GM23248 (cell line): ENCODE data around the gene TRHDE.

ENCODE experiments used
- EZH2 ChIP-seq: fragments of 200-600 bp; sonication (generic); IDR thresholded peaks from 2 replicates; pipeline ENCODE4 v1.6.1; 2018; ENCODE audit warnings: antibody characterized with exemption, mild to moderate bottlenecking; ENCODE audit not compliant: insufficient read depth, poor library complexity, severe bottlenecking
- EZH2phosphoT487 ChIP-seq: fragments of 200-600 bp; sonication (generic); IDR thresholded peaks from 2 replicates; pipeline ENCODE4 v1.6.1; 2018; ENCODE audit warnings: antibody characterized with exemption, moderate library complexity, mild to moderate bottlenecking, low read depth; ENCODE audit not compliant: insufficient read depth

DNA sequence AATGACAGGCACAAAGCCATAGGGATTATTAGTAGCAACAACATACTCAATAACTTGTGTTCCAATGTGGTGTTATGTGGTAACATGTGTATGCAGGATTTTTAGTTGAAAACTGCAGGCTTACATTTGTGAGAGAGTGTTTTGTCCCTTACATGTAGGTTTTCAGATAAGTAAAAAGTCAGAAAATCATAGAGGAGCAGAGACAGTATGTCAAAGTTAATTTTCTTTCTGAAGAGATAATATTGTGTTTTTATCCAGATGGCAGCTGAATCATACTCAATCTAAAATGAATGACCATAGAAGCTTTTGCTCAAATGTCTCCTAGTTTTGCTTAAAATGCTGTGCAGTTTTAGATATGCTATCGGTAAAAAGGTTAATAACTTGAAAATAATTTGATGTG, 277.0 kb downstream of the TRHDE start:
- TF ChIP-seq EZH2 (no peak), EZH2phosphoT487 (no peak)
